ENCODE data around the gene SIX2.
"Not testable (repeated sequence)": the region's sequence is repeated elsewhere in the genome, so short reads cannot be mapped to it uniquely, and the experiment has no call there.

Gene SIX2

DNA sequence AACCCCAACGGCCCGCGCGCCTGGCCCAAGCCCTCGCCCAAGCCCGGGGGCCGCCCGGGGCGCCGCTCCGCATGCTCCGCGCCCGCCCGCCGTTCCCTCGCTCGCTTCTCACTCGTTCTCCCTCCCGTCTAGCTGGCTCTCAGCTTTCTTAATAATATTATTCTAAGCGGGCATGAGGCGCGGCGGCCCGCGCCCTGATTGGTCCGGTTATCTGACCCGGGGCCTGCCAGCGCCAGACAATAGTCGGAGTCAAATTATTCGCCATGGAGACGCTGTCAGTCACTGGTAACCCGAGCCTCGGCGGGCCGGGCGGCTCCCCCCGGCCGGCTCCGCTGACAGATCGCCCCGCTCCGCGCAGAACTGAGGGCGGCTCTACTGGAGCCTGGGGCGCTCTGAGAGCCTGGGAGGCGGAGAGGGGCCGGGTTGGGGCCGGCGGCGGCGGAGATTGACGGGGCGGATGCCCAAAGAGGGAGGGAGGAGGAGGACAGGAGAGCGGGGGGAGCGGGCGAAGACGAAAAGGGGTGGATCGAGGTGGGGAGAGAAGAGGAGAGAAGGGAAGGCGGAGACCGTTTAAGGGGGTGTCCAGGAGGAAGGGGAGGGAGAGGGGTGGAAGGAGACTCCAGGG, at the start of gene SIX2:
Gene SIX2 (minus strand): TSS at position 150 of the 625 bp plus-strand sequence. CDS start 342 bp downstream, outside the sequence.
- DNase-seq, result peak in 1 of 2 experiments; percentile 16

DNA sequence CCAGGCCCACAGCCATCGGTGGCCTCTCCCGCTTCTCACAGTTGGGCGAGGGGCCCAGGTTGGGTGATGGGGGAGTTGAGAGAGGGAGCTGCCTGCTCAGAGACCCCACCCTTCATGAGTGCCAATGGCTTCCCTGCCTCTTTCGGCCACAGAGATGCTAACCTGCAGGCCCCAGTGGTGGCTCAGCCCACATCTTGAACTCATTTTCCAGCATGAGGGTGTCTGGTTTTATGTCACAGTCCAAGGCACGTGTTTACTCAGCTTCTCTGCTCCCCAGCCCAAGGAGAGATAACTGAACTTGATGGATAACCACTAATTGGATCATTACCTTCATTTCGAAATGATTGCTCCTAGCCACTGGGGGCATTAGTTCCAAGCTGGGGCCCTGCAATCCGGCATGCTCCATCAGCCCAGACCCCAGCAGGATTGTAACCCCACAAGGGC, 45.9 kb upstream of the SIX2 start:
- no peak for DNase-seq

DNA sequence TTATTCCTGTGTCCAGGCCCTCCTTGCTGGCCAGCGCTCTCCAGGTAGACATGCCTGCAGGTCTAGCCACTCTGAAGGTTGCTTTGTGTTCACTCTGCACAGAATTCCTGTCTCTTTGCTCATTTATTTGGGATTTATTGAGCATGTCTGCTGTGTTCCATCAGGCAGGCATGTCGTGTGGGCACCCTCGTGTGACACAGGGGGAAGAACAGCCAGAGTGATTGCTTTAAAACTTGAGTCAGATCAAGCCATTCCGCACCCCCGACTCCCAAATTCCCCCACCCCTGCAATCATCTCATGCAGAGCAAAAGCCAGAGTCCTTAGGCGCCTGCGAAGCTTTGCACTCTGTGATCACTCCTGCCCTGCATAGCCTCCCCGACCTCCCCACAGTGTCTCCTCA, 44.7 kb upstream of the SIX2 start:
- no peak for DNase-seq

DNA sequence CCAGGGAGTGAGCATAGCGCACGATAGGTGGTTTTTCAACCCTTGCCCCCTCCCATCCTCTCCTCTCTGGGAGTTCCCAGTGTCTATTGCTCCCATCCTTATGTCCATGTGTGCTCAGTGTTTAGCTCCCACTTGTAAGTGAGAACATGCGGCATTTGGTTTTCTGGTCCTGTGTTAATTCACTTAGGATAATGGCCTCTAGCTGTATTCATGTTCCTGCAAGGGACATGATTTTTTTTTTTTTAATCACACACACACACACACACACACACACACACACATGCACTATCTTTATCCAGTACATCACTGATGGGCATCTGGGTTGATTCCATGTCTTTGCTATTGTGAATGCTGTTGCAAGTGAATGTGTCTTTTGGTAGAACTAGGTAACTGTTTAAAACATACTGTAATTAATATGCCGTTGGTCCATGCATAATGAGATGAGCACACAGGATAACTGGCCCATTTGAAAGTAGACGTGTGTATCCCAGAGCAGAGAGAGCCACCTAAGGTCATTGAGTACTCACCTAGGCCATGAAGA, 43.2 kb upstream of the SIX2 start:
- DNase-seq, result no peak

DNA sequence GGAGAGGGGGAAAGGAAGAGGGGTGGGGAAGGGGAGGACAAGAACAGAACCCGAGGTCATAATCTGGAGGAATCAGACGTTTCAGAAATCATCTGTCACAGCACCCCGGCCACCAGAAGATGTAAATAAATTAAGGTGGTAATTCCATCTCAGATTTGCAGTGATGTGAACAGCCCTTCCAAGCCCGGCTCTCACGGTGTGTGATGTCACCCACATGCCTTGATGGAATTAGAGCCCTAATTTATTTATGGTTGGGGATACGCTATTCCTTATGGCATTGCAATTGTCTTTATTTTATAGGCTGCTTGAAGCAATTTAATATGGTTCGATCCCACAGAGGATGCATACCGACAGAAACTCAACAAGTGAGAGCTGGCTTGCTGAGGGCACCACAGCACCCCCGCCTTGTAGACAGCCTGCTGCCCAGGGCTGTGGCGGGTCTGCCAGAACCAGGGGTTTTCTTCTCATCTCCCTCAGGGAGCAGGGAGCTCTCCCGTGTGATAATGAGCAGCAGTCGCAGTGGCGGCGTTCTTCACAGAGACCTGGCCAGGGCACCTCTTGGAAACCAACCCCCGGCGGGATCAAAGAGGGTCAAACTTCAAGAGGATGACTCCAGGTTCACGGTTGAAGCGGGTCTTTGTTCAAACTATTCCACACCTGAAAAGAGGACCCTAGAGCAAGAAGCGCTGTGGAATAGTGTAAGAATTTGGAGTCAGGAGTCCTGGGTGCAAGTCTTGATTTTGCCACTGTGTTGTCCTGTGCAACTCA, 40.5 kb upstream of the SIX2 start:
- DNase-seq, result no peak

DNA sequence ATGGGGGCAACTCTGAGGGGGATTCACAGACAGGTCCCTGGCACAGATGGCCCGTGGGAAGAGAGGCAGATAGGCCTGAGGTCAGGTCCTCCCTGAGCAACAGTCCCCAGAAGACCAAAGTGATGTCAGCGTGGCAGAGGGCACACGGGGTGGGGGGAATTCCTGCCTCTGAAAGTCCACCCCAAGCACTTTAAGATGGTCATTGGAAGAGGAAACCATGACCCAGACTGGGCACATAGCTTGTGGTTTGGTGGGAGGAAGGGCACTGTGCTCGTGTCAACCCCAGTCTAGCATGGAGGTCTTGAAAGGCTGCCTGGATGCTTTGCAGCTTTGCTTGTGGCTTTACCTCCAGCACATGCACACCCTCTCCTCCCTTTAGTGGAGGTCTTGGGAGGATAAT, 38.0 kb upstream of the SIX2 start:
- no peak for DNase-seq

DNA sequence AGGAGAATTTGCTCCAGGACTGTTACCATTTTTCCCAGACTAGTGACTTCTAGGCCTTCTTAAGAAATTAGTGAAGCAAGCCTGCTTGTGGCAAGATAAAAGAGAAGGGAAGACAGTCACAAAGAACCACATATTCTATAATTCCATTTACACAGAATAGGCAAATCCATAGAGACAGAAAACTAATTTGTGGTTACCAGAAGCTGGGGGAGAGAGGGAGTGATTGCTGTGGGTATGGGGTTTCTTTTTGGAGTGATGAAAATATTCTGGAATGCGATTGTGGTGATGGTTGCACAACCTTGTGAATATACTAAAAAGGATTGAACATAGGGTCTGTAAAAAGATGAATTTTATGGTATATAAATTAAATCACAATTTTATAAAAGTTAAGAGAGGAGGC, 37.5 kb upstream of the SIX2 start:
- no peak for DNase-seq

DNA sequence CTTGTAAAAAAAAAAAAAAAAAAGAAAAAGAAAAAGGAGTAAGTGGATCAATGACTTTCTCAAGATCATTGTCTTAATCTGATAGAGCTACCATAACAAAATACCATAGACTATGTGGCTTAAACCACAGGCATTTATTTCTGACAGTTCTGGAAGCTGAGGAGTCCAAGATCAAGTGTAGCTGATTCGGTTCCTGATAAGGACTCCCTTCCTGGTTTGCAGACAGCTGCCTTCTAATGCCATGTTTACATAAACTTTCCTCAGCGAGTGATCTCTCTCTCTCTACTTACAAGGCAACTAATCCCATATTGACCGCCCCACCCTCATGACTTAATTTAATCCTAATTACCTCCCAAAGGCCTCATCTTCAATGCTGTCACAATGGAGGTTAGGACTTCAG, 36.5 kb upstream of the SIX2 start:
- no peak for DNase-seq

DNA sequence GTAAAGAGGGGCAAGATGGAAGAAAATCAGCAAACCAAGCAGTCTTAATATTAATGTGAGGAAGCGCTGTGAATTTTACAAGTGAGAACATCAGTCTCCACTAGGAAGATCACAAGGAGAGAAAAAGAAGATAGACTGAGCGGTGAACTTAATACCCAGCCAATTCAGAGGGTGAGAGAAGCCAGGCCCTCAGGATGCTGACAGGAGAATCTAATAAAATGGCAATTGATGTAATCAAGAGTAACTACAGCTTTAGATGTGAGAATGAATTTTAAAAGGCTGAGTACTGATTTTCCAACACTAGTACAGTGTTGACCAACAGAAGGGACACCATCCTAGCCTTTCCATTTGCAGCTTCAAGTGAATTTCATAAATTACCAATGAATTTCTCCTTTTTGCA, 35.7 kb upstream of the SIX2 start:
- DNase-seq, result no peak

DNA sequence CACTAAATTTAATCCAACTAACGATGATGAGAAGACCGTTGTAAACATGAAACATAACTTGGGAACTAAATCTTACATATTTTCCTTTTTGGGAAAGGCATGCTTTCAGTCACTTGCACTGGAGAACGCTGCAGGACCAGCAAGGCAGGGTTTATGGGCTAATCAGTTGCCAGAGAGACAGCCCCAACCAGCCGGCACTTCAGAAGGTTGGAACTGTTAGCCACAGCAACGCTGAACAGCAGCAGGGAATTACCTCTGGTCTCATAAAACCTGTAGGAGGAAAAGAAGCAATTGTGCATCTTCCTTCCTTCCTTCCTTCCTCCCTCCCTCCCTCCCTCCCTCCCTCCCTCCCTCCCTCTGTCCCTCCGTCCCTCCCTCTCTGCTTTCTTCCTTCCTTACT, 33.9 kb upstream of the SIX2 start:
- no peak for DNase-seq

DNA sequence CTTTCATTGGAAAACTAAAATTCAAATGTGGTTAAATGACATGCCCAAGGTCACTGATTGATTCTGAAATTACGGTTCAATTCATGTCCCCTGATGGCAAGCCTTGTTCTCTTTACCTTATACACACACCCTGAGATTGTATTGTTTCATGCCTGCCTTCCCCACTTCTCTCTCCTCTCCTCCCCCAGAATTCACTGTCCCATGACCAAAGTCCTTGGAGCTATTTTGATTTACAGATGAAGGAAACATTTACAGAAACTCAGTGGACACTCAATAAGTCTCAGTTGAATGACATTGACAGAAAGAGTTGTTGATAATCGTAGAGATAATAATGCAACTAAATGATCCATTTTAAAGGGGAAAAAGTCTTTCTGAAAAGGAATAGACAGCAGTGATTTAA, 33.1 kb upstream of the SIX2 start:
- DNase-seq, result no peak

DNA sequence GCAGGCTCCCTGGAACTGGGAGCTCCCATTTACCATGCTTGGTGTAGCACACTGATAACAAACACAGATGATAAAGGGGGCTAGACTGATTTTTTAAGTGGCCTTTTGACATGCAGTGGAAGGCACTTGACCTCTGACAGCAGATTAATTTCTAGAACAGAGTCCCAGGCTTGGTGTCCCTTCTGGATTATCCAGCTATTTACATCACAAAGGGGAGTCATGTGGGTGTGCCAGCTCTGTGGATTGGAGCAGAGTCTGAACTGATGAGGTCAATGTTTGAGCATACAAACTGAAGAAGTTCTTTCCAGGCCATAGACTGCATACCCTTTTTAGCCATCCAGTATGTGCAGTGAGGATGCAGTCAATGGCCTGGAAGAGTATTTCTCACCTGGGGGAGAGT, 31.5 kb upstream of the SIX2 start:
- DNase-seq, result no peak

DNA sequence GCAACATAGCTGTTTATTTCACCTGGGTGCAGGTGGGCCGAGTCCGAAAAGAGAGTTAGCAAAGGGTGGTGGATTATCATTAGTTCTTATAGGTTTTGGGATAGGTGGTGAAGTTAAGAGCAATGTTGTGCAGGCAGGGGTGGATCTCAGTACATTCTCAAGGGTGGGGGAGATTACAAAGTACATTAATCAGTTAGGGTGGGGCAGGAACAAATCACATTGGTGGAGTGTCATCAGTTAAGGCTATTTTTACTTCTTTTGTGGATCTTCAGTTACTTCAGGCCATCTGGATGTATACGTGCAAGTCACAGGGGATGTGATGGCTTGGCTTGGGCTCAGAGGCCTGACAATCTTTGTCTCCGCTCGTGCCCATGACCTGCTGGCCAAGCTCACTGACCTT, 30.6 kb upstream of the SIX2 start:
- not testable (repeated sequence) for DNase-seq

DNA sequence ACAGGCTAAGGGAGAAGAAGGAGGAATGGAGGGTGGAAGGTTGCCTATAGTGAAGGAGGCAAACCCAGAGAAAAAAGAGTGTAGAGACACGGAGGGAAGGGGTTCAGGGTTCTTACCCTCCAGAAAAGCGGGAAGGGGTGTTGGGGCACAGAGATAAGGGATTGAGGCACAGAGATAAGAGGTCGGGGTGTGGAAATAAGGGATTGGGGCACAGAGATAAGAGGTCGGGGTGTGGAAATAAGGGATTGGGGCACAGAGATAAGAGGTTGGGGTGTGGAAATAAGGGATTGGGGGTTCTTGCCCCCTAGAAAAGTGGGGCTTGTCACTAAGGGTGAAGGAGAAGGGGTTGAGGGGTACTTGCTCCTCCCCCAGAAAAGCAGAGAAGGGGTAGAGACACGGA, 29.6 kb upstream of the SIX2 start:
- not testable (repeated sequence) for DNase-seq

DNA sequence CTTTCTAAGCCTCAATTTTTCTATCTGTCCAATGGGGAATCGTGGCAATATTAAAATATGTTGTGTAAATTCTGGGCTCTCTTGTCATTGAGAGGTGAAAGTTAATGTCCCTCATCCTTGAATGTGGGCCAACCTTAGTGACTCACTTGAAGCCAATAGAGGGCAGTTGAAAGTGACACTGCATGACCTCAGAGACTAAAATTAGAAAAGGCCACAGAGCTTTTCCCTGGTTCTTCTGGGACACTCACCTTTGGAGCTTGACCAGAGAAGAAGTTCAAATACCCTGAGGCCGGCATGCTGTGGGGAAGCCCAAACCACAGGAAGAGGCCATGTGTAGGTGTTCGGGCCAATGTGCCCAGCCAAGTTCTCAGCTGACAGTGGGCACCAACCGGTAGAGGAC, 24.1 kb upstream of the SIX2 start:
- no peak for DNase-seq

DNA sequence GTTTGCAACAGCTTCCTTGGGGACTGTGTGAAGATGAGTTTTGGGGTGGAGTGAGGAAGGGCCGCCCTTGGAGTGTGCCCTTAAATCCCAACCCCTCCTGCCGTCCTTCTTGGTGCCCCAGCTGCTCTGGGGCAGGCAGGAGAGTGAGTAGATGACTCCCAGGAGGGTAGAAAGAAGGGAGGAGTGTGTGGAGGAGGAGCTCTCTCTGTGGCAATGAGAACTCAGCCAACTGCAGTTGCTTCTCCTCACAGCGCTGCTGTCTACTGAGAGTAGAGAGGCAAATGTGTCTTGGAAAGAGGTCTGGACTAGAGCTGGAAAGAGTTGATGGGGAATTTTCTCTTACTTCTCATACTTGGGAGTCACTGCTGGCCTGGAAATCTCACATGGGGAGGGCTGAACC, 21.8 kb upstream of the SIX2 start:
- no peak for DNase-seq

DNA sequence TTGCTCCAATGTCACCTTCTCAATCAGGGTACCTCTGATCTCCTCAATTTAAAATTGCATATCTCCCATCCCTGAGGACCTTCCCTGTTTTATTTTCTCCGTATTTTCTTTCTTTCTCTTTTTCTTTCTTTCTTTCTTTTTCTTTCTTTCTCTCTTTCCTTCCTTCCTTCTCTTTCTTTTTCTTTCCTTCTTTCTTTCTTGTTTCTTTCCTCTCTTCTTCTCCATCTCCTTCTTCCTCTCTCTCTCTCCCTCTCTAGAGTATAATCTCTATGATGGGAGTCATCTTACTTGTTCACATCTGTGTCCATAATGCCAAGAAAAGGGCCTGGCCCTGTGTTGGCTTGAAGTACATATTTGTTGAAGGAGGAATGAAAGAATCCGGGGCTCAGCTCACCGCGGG, 21.3 kb upstream of the SIX2 start:
- DNase-seq, result no peak

DNA sequence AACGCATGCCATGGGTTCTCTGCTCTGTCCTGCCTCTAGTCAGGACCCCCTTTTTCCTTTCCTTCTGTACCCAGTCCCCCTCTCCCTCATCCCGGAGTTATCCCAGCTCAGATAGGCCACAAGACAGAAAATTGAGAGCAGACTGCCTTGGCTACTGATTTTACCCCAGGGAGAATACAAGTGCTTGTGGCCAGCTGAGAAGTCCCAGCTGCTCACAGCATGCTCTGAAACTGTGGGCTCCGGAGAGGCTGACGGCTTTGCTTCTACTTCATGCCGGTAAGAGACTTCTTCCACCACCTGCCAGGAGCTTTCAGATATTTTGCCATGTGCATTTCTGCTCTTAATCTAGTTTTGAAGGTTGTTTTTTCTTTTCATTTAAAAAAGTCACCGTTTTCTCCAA, 20.0 kb upstream of the SIX2 start:
- DNase-seq, result no peak

DNA sequence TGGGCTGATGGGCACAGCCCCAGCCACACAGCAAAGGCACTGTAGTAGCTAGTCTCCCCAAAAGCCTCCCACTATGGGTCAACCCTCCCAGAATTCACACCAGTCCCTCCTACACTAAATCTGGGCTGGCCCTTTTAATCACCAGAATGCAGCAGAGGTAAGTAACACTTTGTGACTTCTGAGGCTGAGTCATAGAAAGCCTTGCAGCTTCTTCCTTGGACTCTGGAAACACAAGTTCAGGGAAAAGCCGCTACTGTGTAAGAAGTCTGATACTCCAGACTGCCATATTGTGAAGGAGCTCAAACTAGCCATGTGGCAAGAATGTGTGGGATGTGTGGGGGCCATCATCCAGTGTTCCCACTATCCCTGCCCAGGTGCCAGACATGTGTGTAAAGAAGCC, 19.0 kb upstream of the SIX2 start:
- no peak for DNase-seq

DNA sequence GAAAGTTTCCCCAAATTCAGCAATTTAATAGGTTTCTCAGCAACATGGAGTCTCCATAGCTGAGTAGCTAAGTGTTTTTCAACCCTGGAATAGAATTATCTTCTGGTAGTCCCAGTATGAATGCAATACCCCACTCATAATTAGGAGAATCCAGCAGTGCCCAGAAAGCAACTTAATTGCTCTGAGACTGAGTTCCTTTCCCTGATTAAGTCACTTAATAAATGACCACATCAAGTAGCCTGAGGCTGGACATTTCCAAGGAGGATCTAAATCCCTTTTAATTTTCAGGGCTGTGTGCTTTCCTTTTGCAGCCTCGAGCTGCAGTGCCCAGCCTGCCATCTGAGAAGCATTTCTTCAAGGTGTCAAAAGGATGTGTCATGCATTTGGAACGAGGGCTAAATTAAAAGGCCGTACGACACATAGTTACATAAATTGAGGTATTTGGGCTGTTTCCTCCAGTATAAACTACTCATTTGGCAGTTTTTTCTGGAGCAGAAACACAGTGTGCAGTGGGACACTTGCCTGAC, 17.7 kb upstream of the SIX2 start:
- DNase-seq, result no peak

DNA sequence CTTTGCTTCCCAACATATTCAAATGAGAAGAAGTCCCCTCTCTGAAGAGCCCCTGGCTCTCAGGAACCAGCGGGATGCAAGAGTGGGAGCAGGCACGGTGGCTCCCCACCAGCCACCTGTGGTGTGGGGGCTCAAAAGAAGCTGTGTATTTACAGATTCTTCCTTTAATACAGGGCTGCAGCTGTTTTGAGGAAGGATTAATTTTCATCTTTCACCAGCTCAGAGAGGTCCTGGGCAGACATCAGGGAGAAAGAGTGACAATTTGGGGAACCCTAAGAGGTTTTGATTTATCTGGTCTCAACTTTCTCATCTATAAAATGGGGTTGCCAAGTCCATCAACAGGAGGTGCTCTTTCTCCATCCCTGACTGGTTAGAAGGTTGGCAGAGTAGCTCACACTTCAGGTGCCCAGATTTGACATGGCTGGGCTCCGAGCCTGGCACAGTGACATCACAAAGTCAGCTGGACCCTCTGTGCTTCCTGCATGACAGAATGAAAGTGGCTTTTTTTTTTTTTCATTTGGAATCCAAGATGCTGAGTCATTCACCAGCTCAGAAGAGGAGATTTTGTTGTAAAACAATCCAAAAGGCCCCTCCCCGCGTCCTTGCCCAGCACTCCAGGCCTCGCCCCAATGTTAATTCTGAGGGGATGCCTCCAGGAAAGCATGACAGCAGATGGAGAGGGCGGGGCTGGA, 15.5 kb upstream of the SIX2 start:
- DNase-seq, result no peak

DNA sequence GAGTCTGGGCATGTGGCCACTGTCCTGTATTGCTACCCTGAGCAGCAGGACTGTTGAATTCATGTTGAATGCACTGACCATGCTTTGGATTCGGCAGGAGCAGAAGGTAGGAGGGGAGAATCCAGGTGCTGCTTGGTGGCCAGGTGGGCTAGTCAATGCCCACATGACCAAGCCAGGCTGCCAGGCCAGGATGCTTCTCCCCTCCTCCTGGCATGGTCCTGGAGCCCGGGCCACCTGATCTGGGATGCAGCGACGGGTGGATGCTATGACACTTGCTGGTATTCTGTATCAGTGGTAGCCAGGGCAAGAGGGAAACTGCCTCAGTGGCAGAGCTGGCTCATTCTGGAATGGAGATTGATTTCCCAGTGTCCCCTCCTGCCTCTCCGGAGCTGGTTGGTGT, 14.8 kb upstream of the SIX2 start:
- no peak for DNase-seq

DNA sequence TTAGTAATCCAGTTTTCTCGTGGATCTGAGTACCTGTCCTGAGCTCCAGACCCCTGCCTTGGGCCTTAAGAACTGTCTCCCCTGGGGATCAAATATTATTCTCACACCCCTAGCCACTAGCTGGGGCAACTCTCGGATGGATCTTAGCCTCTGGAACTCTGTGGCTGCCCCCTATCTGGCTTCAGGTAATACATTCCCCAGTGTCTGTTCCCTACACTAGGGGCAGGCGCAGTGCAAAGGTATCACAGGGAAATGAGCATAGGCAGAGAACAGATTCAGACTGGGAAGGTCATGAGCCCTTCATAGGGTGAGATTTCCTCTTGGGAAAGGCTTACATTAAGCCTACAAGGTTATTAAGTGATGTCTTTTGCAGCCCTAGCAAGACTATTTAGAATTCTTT, 11.2 kb upstream of the SIX2 start:
- DNase-seq, result no peak

DNA sequence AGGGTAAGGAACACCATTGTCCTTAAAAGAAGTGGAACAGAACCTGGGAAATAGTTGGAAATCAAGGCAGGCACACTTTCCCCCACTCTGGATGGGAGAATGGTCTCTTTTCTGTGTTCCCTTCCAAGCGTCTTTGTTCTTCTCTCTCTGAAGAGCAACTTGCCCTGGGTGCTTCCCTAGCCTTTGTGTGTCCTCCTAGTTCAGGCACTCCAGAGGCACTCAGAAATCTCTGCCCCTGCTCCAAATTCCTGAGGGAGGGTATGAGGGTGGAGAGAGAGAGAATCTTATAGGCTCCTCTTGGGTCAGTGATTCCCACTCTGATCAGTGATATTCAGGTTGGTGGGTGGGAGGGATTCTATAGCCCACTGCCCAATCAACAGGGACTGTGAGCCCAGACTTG, 8.8 kb upstream of the SIX2 start:
- DNase-seq, result no peak

Measured in activated CD4-positive, alpha-beta T cell treated with anti-CD3 and anti-CD28 coated beads, Interleukin-2, amount 50 U/mL, for 48 hours (primary cell).